ENCODE measurements around the gene SLC6A3.
A peak's percentile ranks its signal among the peaks of the same experiment; 100 is the strongest.

GRCh38 chr5:1386274-1386717, 58.9 kb downstream of the SLC6A3 start:
- TF ChIP-seq, protein P1, sequence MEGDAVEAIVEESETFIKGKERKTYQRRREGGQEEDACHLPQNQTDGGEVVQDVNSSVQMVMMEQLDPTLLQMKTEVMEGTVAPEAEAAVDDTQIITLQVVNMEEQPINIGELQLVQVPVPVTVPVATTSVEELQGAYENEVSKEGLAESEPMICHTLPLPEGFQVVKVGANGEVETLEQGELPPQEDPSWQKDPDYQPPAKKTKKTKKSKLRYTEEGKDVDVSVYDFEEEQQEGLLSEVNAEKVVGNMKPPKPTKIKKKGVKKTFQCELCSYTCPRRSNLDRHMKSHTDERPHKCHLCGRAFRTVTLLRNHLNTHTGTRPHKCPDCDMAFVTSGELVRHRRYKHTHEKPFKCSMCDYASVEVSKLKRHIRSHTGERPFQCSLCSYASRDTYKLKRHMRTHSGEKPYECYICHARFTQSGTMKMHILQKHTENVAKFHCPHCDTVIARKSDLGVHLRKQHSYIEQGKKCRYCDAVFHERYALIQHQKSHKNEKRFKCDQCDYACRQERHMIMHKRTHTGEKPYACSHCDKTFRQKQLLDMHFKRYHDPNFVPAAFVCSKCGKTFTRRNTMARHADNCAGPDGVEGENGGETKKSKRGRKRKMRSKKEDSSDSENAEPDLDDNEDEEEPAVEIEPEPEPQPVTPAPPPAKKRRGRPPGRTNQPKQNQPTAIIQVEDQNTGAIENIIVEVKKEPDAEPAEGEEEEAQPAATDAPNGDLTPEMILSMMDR (IDR thresholded peaks at IDR 0.05): no peak
- TF ChIP-seq POLR2A (IDR thresholded peaks at IDR 0.05): peak; percentile 75
- TF ChIP-seq POLR2AphosphoS5 (IDR thresholded peaks at IDR 0.05): peak in 2 of 3 donors; percentile 8 to 12
